ENCODE measurements around the gene ABCB11. TPM values are rescaled to one million over a fixed set of nuclear protein-coding genes. Genes with fewer than 3 reads are reported as not detected.
A peak's percentile ranks its signal among the peaks of the same experiment; 100 is the strongest.

The ABCB11 gene
- total and polyA plus RNA-seq, 9 of the 15 experiments (the other 6 are each of a cell fraction or from before 2014, with no cell fraction given), result 0.04 to 0.51 (median 0.10) TPM; not detected in 1

GRCh38 chr2:168976034-168976654, 55.0 kb downstream of the ABCB11 start (continued):
- TF ChIP-seq IRF9 (tag; IDR thresholded peaks at IDR 0.05) (peak; percentile 62; the same call in 1 of the 2 replicates), ATF7 (IDR thresholded peaks at IDR 0.05) (peak; percentile 95), NEUROD1 (IDR thresholded peaks at IDR 0.05; ENCODE audit: borderline replicate concordance, low read depth, low read length, partially characterized antibody) (peak; percentile 87), FOSL1 (tag; conservative IDR thresholded peaks at IDR 0.05) (peak; percentile 91), EP400 (IDR thresholded peaks at IDR 0.05) (peak; percentile 50; the same call in 1 of the 2 replicates), NFRKB (IDR thresholded peaks at IDR 0.05; ENCODE audit: low read depth) (peak; percentile 65; the same call in 1 of the 2 replicates), TAF9B (IDR thresholded peaks at IDR 0.05; ENCODE audit: partially characterized antibody) (peak; percentile 65), NFATC3 (IDR thresholded peaks at IDR 0.05) (0 out of 2 replicates have a peak, but pooled peaks have one; percentile 69), E2F3 (CRISPR knock-in tag; IDR thresholded peaks at IDR 0.05) (no peak), MLLT1 (IDR thresholded peaks at IDR 0.05) (peak in 1 of 2 experiments; percentile 87; a peak in 2 of 4 replicates), RBBP5 (IDR thresholded peaks at IDR 0.05; ENCODE audit: borderline replicate concordance, insufficient read depth, low read length, poor library complexity, severe bottlenecking) (peak; percentile 56), ZNF511 (CRISPR knock-in tag; IDR thresholded peaks at IDR 0.05) (peak; percentile 89), CHD4 (IDR thresholded peaks at IDR 0.05; ENCODE audit: insufficient read depth, insufficient replicate concordance, low read depth, low read length, poor library complexity, severe bottlenecking) (peak; percentile 40), ZNF76 (CRISPR knock-in tag; IDR thresholded peaks at IDR 0.05; ENCODE audit: borderline replicate concordance) (no peak), HMGN3 (IDR thresholded peaks at IDR 0.05; ENCODE audit: borderline replicate concordance, extremely low read depth, insufficient read length, low read depth, low read length) (peak; percentile 95), ATF3 (IDR thresholded peaks at IDR 0.05) (peak; percentile 89), ATF3 (CRISPR knock-in tag; conservative IDR thresholded peaks at IDR 0.05) (peak; percentile 68; the same call in 1 of the 2 replicates), ELF4 (CRISPR knock-in tag; IDR thresholded peaks at IDR 0.05) (peak; percentile 87), GATAD2B (IDR thresholded peaks at IDR 0.05; ENCODE audit: borderline replicate concordance) (peak; percentile 80), USF2 (CRISPR knock-in tag; IDR thresholded peaks at IDR 0.05) (0 out of 2 replicates have a peak, but pooled peaks have one; percentile 30), ZNF780A (CRISPR knock-in tag; IDR thresholded peaks at IDR 0.05) (no peak), ZNF124 (CRISPR knock-in tag; IDR thresholded peaks at IDR 0.05) (no peak), EHMT2 (IDR thresholded peaks at IDR 0.05) (peak; percentile 94), KLF13 (tag; IDR thresholded peaks at IDR 0.05; ENCODE audit: borderline replicate concordance, low read depth) (0 out of 2 replicates have a peak, but pooled peaks have one; percentile 16)
